Measurements from ENCODE around the gene PITPNM3. TPM values are rescaled to one million over a fixed set of nuclear protein-coding genes. Genes with fewer than 3 reads are reported as not detected.

Gene PITPNM3
- total and polyA plus RNA-seq, 11 donors, result 0.16 to 1.7 (median 0.33) TPM

DNA sequence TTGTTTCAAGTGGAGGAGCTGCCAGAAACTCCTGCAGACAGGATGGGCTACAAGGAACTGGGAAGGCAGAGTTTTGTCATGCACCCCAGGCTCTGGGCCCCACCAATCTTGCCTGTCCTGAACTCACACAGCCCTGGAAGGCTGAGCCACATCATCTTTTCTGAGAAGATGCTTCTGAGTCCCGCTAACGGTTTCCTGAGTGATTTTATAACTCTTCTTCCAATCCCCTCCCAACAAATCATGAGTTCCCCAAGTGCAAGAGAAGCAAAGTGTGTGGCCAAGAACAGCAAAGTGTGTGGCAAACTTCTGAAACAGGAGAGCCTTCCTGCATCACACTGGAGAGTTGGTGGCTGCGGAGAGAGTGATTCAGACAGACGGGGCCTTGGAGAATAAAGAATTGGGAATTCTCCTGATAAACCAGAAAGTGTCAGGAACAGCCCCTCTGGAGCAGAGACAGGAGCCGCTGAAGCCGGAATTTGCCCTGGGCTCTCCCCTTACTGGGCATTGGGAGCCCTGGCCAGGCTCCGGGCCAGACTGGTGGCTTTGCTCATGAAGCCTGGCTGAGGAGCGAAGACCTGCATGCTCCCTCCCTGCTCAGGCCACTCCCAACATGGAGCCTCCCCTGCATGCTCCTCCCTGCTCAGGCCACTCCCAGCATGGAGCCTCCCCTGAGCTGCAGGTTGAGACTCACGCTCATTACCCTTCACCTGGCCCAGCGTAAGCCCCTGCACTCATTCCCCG is 47.2 kb downstream of the PITPNM3 start:
- Histone ChIP-seq H3K27me3 (peaks cover 0 to 30% (median 0%) of the 10 kb centered on the region in 9 donors), H3K4me1 (no peaks in the 10 kb centered on the region)

DNA sequence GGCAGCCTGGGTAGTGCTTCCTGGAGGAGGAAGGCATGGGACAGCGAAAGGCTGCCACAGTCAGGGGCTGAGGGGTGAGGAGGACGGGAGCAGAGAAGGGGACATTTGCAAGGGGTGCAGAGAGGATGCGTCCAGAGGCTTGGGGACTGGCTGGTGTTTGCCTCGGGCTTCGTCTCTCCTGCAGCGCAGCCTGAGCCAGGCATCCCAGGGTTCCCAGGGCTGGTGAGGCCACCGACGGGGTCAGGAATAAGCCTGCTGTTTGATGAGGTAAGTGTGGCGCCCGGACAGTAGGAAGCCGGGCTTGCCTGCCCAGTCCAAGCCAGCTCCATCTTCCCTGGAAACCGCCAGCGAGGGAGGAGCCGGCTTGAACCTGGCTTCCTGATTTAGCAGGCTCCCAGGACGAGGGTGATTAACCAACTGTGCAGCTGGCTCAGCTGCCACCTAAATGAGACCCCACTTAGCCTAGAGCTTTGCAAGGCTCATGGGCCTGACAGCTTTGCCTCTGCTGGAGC is 47.8 kb downstream of the PITPNM3 start:
- ATAC-seq (peak in 1 of 4 donors; percentile 26), DNase-seq (no peak)
- no peaks in the 10 kb centered on the region for H3K36me3 ChIP-seq
- intact Hi-C loops (cut with DNase I), result no loop called here
- no peak overlapping the region for H3K4me3 ChIP-seq
- H3K4me1 ChIP-seq, result no peaks in the 10 kb centered on the region
- 56 to 72% (median 62%) methylated on average over 14 to 15 of the region's 15 CpGs for WGBS, 4 donors
- H3K27ac ChIP-seq, result no peak overlapping the region
- H3K27me3 ChIP-seq, result peaks cover 0 to 30% (median 0%) of the 10 kb centered on the region in 9 donors
- H3K9me3 ChIP-seq, result no peaks in the 10 kb centered on the region
- TF ChIP-seq POLR2A (IDR thresholded peaks at IDR 0.05), result no peak
- TF ChIP-seq, protein P1, sequence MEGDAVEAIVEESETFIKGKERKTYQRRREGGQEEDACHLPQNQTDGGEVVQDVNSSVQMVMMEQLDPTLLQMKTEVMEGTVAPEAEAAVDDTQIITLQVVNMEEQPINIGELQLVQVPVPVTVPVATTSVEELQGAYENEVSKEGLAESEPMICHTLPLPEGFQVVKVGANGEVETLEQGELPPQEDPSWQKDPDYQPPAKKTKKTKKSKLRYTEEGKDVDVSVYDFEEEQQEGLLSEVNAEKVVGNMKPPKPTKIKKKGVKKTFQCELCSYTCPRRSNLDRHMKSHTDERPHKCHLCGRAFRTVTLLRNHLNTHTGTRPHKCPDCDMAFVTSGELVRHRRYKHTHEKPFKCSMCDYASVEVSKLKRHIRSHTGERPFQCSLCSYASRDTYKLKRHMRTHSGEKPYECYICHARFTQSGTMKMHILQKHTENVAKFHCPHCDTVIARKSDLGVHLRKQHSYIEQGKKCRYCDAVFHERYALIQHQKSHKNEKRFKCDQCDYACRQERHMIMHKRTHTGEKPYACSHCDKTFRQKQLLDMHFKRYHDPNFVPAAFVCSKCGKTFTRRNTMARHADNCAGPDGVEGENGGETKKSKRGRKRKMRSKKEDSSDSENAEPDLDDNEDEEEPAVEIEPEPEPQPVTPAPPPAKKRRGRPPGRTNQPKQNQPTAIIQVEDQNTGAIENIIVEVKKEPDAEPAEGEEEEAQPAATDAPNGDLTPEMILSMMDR (IDR thresholded peaks at IDR 0.05), result no peak

More for the DNA sequence above, 47.2 kb downstream of the PITPNM3 start:
- Histone ChIP-seq H3K9me3 (no peaks in the 10 kb centered on the region), H3K4me3 (no peak overlapping the region), H3K27ac (no peak overlapping the region), H3K36me3 (no peaks in the 10 kb centered on the region)
- intact Hi-C loops (cut with DNase I), result no loop called here
- DNase-seq (no peak), ATAC-seq (no peak)
- 78 to 90% (median 84%) methylated on average over 10 to 11 of the region's 11 CpGs for WGBS, 4 donors
- TF ChIP-seq, protein P1 (IDR thresholded peaks at IDR 0.05), result no peak
- no peak for TF ChIP-seq POLR2A (IDR thresholded peaks at IDR 0.05)

DNA sequence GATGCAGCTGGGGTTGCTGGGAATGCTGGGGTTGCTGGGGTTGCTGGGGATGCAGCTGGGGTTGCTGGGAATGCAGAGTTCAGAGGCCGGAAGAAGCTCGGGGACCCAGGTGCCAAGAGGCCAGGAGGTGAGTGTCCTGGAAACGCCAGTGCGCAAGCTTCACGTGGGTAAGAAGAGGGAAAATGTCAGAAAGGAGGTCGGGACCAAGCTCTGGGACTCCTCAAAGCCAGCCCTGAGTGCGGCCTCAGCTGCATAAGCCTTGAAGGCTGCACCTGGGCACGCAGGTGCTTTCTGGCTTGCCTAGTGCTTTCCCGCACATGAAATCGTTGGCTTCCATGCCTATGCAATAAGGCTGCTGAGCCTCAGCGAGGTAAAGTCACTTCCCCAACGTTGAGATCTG is 48.3 kb downstream of the PITPNM3 start:
- Histone ChIP-seq H3K4me1 (no peaks in the 10 kb centered on the region), H3K4me3 (no peak overlapping the region), H3K27me3 (peaks cover 0 to 30% (median 0%) of the 10 kb centered on the region in 9 donors), H3K36me3 (no peaks in the 10 kb centered on the region), H3K9me3 (no peaks in the 10 kb centered on the region), H3K27ac (no peak overlapping the region)
- no peak for DNase-seq
- ATAC-seq, result no peak
- intact Hi-C loops (cut with DNase I), result no loop called here
- TF ChIP-seq POLR2A (IDR thresholded peaks at IDR 0.05), result no peak
- TF ChIP-seq, protein P1 (IDR thresholded peaks at IDR 0.05), result no peak
- 77 to 84% (median 80%) methylated on average over 12 of the region's 12 CpGs for WGBS, 4 donors

DNA sequence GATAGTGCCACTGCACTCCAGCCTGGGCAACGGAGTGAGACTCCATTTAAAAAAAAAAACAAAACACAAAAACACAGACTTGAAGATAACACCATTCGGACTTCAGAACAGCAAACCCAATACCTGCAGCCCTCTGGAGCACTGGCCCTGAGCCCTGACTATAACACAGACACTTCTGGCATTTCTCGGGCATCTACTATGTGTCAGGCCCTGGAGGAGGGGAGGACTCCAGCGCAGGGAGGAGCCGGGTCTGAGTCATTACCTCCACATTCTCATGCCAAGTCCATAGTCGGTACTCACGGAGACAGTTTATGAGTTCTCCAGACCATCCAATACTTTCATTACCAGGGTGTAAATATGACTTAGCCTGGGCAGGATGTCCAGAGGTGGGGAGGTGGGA is 48.8 kb downstream of the PITPNM3 start:
- intact Hi-C loops (cut with DNase I), result no loop called here
- no peaks in the 10 kb centered on the region for H3K36me3 ChIP-seq
- H3K9me3 ChIP-seq, result no peaks in the 10 kb centered on the region
- DNase-seq, result no peak
- TF ChIP-seq POLR2A (IDR thresholded peaks at IDR 0.05), result no peak
- TF ChIP-seq, protein P1 (IDR thresholded peaks at IDR 0.05), result no peak
- no peak overlapping the region for H3K4me3 ChIP-seq
- peaks cover 0 to 30% (median 0%) of the 10 kb centered on the region in 9 donors for H3K27me3 ChIP-seq
- WGBS, 4 donors, result 60 to 76% (median 63%) methylated on average over 7 of the region's 7 CpGs
- ATAC-seq, result peak in 3 of 4 donors; percentile 34 to 61 (median 47)
- H3K4me1 ChIP-seq, result no peaks in the 10 kb centered on the region
- H3K27ac ChIP-seq, result peak overlapping the region in 1 of 12 donors; percentile 43

All from heart left ventricle (tissue), 16 donors.